D341Med (cell line): ENCODE data around the gene RDH16.
"Not testable (repeated sequence)": the region's sequence is repeated elsewhere in the genome, so short reads cannot be mapped to it uniquely, and the experiment has no call there.

ENCODE experiments used
- DNase-seq: peaks from one replicate; pipeline ENCODE4 v3.0.0; 2012; ENCODE audit warnings: low spot score

Gene RDH16

DNA sequence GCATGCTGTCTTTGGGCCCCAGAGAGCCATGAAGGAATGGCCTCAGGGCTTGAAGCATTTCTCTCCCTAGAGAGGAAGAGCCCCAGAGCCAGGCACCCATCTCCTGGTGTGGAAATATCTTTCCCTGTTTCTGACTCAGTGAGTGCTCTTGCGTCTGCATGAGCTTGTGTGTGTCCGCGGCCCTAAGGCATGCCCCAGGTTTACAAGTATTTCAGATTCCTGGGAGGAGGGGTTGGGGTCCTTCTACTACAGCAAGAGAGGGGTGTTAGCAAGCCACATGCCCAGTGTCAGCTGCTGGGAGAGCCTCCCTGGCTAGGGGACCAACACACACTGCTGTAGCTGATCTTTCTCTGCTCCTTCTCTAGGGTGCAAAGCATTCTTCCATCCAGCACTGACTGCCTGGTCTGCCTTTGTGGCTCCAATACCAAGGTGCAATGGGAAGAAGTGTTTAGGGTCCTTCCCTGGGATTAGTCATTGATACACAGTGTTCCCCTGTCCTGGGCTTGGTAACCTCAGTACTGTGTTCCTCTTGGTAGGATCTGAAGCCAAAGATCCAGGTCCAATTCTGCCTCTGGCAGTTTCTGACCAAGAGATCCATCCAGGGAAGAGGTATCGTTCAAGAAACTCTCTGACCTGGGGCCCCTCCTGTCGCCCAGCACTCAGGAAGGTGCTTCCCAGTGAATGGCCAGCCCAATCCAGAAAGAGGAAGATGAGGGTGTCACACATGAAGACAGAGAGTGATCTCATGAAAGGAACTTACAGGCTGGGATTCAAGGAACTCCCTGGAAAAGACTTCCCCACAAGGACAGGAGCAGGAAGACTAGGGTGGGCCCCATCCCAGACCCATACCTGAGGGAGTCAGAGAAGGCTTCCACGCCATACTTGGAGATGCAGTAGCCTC, 3.1 kb downstream of the RDH16 start:
- peak; percentile 14 for DNase-seq

DNA sequence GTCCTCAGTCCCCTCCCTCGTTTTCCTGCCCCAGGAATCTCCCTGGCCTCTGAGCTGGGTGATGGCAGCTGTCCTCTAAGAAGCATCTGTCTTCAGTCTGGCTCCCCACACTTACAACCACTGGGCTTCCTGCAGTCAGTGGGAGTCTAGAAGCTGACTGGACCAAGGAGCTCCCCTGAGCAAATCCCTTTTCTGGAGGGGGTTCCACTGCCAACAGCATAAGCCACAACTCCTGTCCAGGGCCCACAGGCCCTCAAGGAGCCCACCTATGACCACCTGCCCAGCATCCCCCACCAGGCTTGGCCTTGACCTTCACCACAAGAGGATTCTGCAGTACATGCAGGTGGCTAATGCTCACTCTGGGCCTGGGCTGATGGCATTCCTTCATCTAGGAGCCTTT, 4.1 kb downstream of the RDH16 start:
- DNase-seq = no peak

DNA sequence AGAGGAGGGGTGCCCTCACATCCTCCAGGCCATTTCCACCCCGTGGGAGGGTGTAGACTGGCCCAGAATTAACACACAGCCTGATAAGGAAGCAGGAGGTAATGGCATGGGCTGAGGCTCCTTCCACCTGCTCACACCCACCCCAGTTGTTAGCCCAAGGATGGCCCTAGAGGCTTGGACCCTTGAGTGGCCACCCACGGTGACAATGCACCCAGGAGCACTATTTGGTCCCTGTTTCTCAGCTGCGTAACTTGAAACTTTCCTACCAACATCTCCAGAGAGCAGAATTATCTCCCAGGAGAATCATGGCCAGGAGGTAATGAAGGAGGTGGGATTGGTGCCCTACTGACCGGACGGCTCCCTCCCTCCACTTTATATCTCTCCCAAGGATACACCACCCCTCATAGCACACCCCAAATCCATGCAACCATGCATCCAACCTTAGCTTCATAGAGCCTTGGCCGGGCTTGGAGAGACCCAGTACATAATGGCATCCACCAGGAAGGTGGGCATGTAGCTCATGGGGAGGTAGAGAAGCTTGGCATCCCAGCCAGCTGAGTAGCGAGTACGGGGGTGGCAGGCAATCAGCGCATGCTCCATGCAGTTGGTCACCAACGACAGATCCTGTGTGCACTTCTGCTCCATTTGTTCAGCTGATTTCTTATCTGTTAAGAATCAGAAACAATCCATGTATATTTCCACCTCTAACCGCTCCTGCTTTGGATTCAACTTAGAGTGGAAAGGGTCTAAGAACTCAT, 5.6 kb downstream of the RDH16 start:
- peak; percentile 7 for DNase-seq

DNA sequence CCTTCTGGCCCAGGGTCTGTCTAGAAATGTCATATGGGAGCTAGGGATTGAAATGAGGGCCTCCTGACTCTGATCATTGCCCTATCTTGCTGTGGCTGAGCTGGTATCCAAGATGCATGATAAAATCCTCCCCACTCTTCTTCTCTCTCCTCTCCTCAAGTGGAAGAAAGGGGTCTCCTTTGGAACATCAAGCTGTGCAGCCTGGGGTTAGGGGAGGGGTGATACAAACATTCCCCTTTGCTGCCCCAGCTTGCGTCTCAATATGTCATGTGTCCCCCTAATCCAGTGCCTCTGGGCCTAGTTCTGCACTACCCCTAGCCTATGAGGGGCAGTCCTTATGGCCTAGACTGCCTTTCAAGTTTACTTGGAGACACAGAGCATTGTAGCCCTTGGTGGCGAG, 8.5 kb downstream of the RDH16 start:
- DNase-seq = peak; percentile 4

DNA sequence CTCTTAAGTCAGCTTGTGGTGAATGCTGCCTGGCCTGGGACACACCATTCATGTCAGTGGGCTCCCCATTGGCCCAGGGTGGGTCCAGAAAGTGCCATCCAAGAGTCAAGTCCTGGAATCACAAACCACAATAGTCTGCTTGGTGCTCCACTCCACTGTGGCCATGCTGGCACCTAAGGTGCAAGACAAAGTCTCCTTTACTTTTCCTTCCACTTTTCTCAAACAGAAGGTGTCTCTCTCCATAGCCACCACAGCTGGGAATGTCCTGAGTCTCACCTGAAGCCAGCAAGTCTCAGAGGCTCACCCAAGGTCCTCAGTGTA, 9.0 kb downstream of the RDH16 start:
- no peak for DNase-seq

DNA sequence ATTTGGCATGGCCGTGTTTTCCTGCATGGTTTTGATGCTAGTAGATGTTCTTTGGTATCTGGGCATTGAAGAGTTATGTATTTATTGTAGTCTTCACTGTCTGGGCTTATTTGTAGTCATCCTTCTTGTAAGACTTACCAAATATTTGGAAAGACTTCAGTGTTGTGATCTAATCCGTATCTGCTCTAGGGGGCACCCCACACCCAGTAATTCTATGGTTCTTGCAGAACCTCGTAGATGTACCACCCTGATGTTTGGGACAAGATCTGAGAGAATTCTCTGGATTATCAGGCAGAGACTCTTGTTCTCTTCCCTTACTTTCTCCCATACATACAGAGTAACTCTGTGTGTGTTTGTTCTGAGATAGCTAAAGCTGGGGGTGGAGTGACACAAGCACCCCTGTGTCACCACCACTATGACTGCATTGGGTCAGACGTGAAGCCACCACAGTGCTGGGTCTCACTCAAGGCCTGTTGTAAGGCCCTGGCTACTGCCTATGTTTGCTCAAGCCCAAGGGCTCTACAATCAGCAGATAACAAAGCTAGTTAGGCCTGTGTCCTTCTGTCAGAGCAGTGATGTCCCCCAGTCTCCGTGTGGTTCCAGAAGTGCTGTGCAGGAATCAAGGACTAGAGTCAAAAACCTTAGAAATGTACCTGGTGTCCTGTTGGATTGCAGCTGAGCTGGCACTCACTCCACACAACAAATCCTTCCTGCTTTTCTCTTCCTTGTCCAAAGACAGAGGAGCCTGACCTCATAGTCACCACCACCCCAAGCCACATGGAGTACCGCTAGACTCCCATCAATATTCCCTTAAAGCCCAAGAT, 9.6 kb downstream of the RDH16 start:
- DNase-seq = peak; percentile 1

DNA sequence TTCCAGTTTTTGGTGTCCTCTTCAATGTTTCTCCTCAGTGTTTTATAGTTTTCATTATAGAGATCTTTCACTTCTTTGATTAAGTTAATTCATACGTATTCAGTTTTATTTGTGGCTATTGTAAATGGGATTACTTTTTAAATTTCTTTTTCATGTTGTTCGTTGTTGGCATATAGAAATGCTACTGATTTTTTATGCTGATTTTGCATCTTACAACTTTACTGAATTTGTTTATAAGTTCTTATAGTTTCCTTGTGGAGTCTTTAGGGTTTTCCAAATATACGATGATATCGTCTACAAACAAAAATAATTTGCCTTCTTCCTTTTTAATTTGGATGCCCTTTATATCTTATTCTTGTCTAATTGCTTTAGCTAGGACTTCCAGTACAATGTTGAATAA, 13.5 kb downstream of the RDH16 start:
- DNase-seq = no peak

DNA sequence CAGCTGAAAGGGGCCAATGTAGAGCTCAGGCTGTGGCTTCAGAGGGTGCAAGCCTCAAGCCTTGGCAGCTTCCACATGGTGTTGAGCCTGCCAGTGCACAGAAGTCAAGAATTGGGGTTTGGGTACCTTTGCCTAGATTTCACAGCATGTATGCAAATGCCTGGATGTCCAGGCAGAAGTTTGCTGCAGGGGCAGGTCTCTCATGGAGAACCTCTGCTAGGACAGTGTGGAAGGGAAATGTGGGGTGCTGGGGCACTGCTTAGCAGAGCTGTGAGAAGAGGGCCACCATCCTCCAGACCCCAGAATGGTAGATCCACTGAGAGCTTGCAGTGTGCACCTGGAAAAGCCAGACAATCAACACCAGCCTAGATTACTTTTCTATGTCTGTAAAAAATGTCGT, 14.0 kb downstream of the RDH16 start:
- DNase-seq = not testable (repeated sequence)

DNA sequence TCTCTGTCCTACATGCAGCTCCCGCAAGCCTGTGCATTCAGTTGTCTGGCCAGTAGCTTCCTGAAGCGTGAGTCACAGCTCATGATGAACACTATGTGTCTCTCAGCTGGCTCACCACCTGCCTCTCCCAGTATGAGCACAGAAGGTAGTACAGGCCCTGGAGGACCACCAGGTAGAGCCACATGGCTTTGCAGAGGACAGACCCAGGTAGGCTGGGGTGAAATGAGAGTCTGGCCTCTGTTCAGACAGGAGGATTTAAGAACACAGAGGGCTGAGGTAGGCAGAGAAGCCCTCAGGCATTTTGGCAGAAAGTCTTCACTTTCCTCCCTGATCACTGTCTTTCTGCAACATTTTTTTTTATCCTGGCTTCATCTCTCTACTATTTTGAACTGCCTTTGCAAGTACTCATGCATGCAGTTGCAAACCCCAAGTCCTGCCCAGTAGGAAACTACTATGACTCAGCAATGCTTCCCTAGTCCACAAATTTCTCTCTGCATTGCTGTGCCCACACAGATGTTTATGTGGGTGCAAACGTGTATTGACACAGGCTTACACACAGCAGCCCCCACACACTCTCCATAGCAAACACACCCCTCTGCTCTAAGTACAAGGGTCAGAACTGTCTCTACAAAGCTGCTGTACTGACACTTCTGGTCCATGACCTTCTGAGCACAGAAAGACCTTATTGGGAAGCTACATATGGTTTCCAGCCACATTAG, 15.9 kb downstream of the RDH16 start:
- DNase-seq = no peak

DNA sequence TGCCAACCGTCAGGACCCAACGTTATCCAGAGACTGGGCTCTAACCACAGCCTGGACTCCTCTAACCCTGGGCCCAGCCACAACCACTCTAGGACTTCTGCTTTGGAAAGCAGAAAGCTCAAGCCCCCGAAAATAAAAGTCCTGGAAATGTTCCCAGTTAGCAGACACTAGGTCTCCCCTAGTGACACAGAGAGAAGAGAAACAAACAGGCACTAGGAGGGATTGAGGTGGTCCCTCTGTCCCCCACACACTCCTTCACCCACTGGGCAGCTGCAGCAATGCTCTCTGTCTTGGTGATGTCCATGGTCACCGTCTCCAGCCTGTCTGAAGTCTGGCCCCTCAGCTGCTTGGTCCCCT, 16.5 kb downstream of the RDH16 start:
- not testable (repeated sequence) for DNase-seq

DNA sequence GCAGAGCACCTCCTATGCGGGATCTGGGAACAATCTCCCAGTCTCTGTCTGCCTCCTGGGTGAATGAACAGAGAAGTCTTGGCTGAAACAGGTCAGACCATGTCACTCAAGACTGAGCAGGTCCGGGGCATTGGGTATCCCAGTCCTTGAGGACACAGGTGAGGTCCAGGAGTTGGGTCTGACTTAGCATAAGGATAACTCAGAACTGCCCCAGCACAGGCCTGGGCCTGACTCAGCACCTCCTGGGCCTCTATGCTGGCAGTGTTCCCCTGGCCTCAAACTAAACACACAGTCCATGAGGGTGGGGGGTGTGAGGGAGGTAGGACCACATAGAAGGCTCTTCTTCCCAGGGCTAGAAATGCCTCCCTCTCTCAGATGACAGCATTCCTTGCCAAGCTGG, 21.7 kb downstream of the RDH16 start:
- no peak for DNase-seq

DNA sequence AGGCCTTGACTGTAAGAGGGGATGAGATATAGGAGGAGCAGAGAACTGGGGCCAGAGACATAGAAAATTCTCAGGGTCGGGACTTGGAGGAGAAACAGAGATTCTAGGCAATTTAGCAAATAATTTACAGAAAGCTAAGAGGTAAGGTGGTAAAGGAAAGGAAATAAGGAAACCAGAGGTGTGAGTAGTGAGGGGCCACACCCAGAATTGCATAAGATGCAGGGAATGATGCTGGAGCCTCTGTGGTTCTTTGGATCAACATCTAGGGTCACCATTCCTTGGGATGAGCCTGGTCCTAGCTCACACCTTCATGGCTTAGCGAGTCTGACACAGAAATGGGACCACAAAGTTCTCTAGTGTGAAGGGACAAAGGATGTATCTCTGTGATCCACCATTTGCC, 22.3 kb downstream of the RDH16 start:
- DNase-seq = no peak

DNA sequence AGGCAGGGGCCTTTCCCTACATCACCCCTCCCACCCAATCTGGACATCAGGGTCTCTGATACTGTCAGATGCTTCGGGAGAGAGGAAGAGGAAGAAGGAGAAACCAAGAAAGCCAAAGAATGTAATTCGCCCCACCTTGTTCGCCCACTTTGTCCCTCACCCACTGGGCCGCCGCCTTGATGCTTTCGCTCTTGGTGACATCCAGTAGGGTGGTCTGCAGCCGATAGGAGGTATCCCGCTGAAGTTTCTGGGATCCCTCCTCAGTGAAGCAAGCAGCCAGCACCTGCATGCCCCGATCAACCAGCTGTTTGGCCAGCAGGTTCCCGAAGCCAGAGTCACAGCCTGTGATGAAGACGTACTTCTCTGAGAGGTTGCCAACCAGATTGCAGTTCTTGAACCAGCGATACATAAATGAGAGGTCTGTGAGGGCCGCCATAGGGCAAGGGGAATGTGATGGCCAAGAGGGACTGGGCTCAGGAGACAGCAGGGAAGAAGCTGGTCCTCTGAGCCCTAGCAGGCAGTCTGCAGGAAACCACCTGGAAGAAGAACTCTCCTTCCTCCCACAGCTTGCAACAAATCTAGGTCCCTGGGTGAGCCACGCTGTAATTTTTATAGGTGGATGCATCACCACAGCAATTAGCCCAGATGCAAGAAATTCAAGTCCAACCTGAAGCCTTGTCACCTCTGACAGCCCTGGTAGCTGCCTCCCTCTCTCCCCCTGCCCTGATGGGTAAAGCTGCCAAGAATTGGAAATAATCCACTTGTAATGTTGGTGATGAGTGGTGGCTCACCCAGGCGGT, 23.4 kb downstream of the RDH16 start, which contains the start of gene SDR9C7:
SDR9C7 (minus strand) TSS at position 583 of the 800 bp plus-strand sequence; CDS start at position 436, 147 bp downstream.
- DNase-seq = no peak

DNA sequence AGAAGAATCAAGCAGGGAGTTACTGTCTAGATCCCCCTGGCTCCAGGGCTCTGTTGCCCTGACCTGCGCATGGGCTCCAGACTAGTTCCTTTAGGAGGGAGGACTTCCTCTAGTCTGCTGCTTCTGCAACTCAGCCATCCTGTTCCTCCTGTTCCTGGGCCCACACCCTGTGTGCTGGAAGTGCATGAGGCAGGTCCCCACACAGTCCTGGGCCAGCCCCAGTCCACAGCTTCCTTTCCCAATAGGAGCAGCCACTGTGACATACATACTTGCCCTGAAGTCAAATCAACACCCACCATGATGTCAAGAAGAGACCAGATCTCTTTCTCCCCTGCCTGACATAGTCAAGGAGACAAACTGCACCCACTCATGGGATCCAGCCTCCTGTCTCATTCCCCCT, 24.5 kb downstream of the RDH16 start:
- DNase-seq = no peak

DNA sequence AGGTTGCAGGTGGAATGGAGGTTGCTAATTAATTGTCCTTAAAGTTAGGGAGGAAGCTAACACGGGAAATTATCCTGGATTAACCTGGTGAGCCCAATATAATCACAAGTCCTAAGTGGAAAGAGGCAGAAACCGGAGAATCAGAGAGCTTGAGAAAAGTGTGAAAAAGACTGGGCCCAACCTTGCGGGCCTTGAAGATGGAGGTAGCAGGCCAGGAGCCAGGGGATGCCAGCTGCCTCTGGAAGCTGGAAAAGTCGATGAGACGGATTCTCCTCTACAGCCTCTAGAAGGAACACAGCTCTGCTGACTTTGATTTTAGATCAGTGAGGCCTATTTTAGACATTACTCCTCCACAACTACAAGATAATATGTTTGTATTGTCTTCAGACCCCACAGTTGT, 25.3 kb downstream of the RDH16 start:
- DNase-seq = no peak

DNA sequence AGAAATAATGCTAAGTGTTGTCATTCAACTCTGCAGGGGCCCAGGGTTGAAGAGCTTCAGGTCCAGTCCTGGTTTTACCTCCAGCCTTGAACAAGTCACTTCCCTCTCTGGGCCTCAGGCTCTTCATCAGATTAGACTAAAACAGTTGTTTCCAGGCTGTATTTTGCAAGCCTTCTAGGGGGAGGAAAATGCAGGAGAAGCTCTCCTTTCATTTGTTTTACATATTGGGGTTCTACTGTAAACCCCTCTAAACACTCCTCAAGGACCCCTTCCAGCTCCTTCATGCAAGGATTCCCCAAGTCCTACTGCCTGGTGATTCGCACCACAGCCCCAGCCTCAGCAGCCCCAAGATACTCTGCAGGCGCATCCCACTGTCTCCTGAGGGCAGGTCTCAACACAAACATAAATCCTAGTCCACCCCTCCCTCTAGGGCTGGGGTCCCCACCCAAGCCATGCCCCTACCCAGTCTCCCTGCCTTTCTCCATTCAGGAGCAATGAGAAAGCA, 25.9 kb downstream of the RDH16 start:
- no peak for DNase-seq

DNA sequence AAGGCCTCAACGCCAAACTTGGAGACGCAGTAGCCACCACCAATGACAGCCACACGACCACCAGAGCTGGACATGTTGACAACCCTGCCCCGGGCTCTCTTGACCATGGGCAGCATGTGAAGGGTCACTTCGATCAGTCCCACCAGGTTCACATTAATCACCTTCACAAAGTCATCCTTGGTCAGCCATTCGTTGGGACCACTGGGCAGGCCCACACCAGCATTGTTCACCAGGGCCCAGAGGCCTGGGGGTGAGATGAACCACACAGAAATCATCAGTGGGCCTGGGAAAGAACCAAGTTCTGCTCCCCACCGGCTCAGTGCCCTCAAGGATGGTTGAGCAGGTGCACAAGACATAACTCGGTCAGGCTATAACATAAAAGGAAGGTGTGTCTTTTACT, 27.2 kb downstream of the RDH16 start:
- no peak for DNase-seq

DNA sequence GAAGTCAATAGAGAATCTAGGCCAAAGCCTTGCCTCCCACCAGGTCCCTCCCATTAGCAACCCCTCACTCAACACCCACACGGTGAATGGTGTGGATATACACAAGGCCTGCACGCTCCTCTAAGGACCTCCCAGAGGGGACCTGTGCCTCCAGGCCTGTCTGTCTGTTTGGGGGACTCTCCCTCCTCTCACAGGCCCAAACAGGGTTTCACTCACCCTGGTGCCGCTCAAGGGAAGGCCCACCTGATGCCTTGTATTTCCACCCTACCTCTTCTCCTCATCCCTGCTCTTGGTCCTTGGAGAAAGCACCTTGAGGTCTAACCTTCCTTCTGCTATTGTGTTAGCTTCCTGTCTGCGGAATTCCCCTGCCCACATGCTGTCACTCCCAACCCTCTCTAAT, 27.6 kb downstream of the RDH16 start:
- no peak for DNase-seq

DNA sequence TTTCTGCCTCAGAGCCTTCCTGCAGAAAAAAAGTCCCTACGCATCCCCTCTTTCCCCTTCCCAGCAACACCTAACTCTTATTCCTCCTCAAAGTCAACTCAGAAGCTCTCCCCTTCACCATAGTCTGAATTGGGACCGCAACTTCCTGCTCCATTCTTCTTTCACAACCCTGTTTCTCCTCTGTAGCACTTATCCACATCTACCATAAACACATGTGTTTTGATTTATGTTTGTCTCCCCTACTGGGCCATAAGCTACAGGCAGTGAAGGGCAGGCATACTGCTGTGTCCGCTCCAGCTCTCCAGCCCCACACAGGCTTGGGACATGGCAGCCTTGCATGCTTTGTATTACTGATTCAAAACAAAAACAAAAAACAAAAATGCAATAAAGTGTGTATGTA, 29.1 kb downstream of the RDH16 start:
- no peak for DNase-seq

DNA sequence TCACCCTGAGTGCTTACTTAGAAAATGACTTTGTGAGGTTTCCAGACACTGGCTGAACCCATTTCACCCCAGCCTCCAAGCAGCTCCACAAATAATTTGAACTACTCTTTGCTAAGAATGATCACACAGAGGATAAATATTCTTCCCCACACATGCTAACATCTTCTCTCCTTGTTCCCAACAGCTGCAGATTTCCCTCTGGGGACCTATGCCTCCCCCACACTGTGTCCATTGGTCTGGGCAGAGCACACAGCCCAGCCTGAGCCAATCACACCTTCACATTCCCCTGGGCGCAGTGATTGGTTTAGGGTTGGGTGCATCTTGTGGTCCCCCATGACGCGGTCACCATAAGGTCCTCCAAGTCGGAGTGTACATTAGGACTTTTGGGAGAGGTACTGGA, 30.1 kb downstream of the RDH16 start:
- no peak for DNase-seq

DNA sequence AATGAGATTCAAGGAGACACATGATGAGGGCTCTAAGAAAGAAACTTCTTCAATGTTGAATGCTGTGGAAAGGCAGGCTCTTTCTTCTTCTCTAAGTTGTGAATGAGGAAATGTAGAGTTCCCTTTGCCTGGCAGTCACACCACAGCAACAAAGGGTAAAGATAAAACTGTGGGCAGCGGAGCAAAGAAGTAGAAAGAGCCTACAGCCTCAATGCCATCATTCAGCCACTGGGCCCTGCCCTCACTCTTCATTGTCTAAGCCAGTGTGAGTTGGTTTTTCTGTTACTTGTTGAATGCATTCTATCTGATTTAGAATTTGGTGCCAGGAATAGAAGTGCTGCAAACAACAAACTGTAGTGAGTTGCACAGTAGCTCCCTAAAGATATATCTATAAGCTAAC, 35.4 kb downstream of the RDH16 start:
- no peak for DNase-seq
